Measurements from ENCODE around the gene LAMB1. TPM values are rescaled to one million over a fixed set of nuclear protein-coding genes. Genes with fewer than 3 reads are reported as not detected.

The LAMB1 gene
- total RNA-seq, 4 donors from 2014 or later: 406 to 668 (median 535) TPM

- no peak for DNase-seq (ENCODE audit: low spot score)
- ATAC-seq (ENCODE audit: low FRiP score): no peak
Measured at GRCh38 chr7:107973861-107974260, 29.1 kb downstream of the LAMB1 start.

DNA sequence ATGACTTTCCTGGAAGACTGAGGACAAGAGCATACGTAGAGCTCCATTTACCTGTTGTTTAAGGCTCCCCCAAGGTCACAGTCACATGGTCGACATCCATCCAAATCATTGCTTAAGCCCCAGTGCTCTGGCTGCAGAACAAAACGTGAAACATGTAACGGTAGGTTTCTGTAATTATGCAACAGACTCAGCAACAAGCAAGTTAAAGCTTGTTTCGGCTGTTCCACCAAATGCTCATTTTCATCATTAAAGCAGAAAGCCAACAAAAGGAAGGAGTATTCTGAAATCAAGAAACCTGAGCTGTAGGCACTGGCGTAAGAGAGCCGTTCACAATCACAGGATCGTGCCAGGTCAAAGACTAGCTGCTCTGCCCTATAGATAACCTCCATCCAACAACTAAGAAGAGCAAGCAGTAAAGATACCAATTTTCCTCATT is 30.0 kb downstream of the LAMB1 start:
- no peak for TF ChIP-seq CTCF (IDR thresholded peaks at IDR 0.05)
- no peak for ATAC-seq (ENCODE audit: low FRiP score)
- no peak for DNase-seq (ENCODE audit: low spot score)

More at GRCh38 chr7:107973861-107974260, 29.1 kb downstream of the LAMB1 start:
- TF ChIP-seq CTCF (IDR thresholded peaks at IDR 0.05): no peak

DNA sequence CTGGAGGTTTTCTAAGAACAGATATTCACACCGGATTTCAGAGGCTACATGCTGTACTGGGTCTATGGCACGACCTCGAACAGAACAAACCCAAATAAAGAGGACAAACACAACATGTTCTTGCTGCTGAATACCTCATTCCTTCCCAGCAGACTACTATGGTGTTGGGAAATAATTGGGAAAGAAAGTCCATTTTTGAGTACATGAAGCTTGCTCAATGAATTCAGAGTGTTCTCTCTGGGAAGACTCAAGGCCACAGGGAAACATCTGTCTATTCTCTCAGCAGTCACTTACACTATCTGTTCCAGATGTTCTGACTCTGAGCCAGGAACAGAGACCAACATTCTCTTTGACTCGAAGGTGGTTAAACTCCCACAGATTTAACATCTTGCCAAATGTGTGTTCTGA is 30.9 kb downstream of the LAMB1 start:
- TF ChIP-seq CTCF (IDR thresholded peaks at IDR 0.05): no peak
- DNase-seq (ENCODE audit: low spot score): no peak
- peak; percentile 86 for ATAC-seq (ENCODE audit: low FRiP score)

GRCh38 chr7:107971613-107972012 is 31.3 kb downstream of the LAMB1 start:
- no peak for DNase-seq (ENCODE audit: low spot score)
- TF ChIP-seq CTCF (IDR thresholded peaks at IDR 0.05): no peak
- ATAC-seq (ENCODE audit: low FRiP score): peak; percentile 50

- no peak for ATAC-seq (ENCODE audit: low FRiP score)
- no peak for DNase-seq (ENCODE audit: low spot score)
- no peak for TF ChIP-seq CTCF (IDR thresholded peaks at IDR 0.05)
Measured at GRCh38 chr7:107971100-107971499, 31.9 kb downstream of the LAMB1 start.

DNA sequence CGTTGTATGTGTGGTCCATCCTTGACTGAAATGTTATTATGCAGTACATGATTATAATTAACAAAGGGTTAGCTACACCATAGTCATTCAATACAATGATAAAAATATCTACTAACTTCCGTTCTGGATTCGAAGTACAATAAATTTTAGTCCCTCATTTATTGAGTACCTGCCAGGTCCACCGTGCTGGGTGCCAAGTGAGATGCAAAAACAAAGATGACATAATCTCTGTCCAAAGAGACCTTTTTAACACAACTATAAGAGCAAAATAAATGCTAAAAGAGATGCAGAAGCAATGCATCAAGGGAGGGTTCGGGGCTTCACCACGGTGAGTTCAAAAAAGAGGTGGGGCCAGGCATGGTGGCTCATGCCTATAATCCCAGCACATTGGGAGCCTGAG is 33.1 kb downstream of the LAMB1 start:
- DNase-seq (ENCODE audit: low spot score): no peak
- no peak for ATAC-seq (ENCODE audit: low FRiP score)
- TF ChIP-seq CTCF (IDR thresholded peaks at IDR 0.05): no peak

- no peak for TF ChIP-seq CTCF (IDR thresholded peaks at IDR 0.05)
- ATAC-seq (ENCODE audit: low FRiP score): no peak
Measured at GRCh38 chr7:107968449-107968848, 34.5 kb downstream of the LAMB1 start.

More at GRCh38 chr7:107968449-107968848, 34.5 kb downstream of the LAMB1 start:
- DNase-seq (ENCODE audit: low spot score): no peak
